ENCODE measurements around the gene NGFR. TPM values are rescaled to one million over a fixed set of nuclear protein-coding genes. Genes with fewer than 3 reads are reported as not detected.

The NGFR gene
- total and polyA plus RNA-seq, 3 experiments from 2014 or later: 0.07 to 0.37 (median 0.15) TPM

- Mint-ChIP-seq H3K36me3 (peaks cover 0 to 12% (median 3%) of the 10 kb centered on the region in 3 donors), H3K27me3 (peaks cover 68 to 77% of the 10 kb centered on the region in 2 donors), H3K27ac (no peak overlapping the region), H3K4me1 (peaks cover 3 to 12% (median 4%) of the 10 kb centered on the region in 3 donors), H3K4me3 (no peak overlapping the region), H3K9me3 (peaks cover 0 to 13% (median 6%) of the 10 kb centered on the region in 5 donors)
- no peak overlapping the region for H3K27ac ChIP-seq (ENCODE audit: low read depth, low read length)
- CTCF ChIA-PET: interaction anchor here (1.3 to 1.6 kb wide), 2 partner anchors 13 to 24 kb away, joined by 3 read pairs; no protein-coding TSS in a partner anchor
- H3K4me3 ChIP-seq (ENCODE audit: low read length): no peak overlapping the region
- H3K9me3 ChIP-seq (ENCODE audit: low read length): no peaks in the 10 kb centered on the region
- POLR2A ChIA-PET: no interaction called here
- no peaks in the 10 kb centered on the region for H3K4me1 ChIP-seq (ENCODE audit: insufficient read depth, low read length)
- H3K27me3 ChIP-seq (ENCODE audit: insufficient read depth, low read length, poor library complexity, severe bottlenecking): peaks cover 36% of the 10 kb centered on the region
- H3K36me3 ChIP-seq (ENCODE audit: insufficient read depth, low read length): no peaks in the 10 kb centered on the region
- no peak for DNase-seq
These were observed 22.6 kb upstream of the NGFR start for GRCh38 chr17:49472527-49472926.

DNA sequence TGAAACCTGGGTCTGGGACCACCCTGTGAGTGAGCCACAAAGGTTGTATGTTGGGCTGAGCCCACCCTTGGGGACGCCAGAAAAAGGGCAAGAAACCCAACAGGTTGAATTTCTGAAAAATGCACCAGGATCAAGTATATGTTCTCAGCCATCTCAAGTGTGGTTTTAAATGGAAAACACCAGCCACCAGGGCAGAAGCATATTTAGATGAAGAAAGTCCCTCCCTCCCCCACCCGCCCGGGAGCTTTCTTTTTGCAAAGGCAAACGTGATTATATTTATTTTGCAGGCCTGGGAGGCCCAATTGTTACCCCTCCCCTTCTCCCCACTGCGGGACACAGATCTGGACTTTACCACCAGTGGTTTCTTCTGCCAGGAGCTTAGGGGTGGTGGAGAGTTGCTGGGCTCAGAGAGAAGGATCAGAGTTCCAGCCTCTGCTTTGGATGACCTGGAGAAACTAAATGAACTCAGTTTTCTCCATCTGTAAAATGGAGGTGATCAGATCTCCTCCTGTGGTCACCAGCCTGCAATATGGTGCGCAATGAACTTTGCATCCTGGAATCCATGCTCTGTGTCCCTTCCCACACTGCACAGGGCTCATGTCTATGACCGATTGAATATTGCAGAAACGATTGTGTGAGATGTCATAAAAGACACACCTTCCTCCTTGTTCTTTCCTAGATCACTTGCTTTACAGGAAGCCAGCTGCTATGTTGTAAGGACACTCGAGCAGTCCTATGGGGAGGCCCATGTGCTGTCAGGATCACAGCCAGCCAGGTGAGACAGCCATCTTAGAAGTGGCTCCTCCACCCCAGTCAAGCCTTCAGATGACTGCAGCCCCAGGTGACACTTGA lies 21.0 kb upstream of the NGFR start:
- H3K27ac ChIP-seq (ENCODE audit: low read depth, low read length): no peak overlapping the region
- CTCF ChIA-PET: interaction anchor here (1.3 kb wide), 1 partner anchor 22 kb away, joined by 3 read pairs; no protein-coding TSS in a partner anchor
- POLR2A ChIA-PET: no interaction called here
- no peaks in the 10 kb centered on the region for H3K9me3 ChIP-seq (ENCODE audit: low read length)
- H3K27me3 ChIP-seq (ENCODE audit: insufficient read depth, low read length, poor library complexity, severe bottlenecking): peaks cover 31% of the 10 kb centered on the region
- H3K4me1 ChIP-seq (ENCODE audit: insufficient read depth, low read length): no peaks in the 10 kb centered on the region
- Mint-ChIP-seq H3K4me1 (peaks cover 3 to 12% (median 4%) of the 10 kb centered on the region in 3 donors), H3K4me3 (no peak overlapping the region), H3K9me3 (peaks cover 0 to 13% (median 6%) of the 10 kb centered on the region in 5 donors), H3K36me3 (peaks cover 0 to 12% (median 3%) of the 10 kb centered on the region in 3 donors), H3K27ac (no peak overlapping the region), H3K27me3 (peaks cover 65 to 78% of the 10 kb centered on the region in 2 donors)
- H3K4me3 ChIP-seq (ENCODE audit: low read length): no peak overlapping the region
- H3K36me3 ChIP-seq (ENCODE audit: insufficient read depth, low read length): no peaks in the 10 kb centered on the region
- no peak for DNase-seq

DNA sequence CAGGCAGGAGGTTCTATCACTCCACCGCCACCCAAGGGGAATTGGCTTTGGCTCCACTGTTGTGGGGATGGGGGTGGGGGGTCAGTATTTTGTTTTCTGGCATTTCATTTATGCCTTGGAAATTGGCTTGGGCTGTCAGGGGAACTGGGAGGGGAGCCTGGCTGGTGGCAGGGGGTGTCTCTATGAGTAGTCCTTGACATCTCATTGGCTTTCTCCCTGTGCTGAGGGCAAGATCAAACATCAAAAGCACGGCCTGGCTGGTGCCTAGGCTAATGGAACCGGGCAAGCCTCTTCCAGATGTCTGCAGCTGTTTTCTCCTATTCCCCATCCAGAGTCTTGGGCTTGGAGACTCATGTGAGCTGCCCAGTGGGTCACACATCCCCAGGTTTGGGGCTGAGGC lies 17.4 kb upstream of the NGFR start:
- POLR2A ChIA-PET: no interaction called here
- no peaks in the 10 kb centered on the region for H3K9me3 ChIP-seq (ENCODE audit: low read length)
- Mint-ChIP-seq H3K27me3 (peaks cover 43 to 64% of the 10 kb centered on the region in 2 donors), H3K27ac (no peak overlapping the region), H3K9me3 (peaks cover 0 to 13% (median 6%) of the 10 kb centered on the region in 5 donors), H3K36me3 (peaks cover 0 to 6% (median 3%) of the 10 kb centered on the region in 3 donors), H3K4me1 (no peaks in the 10 kb centered on the region), H3K4me3 (no peak overlapping the region)
- H3K4me1 ChIP-seq (ENCODE audit: insufficient read depth, low read length): no peaks in the 10 kb centered on the region
- H3K36me3 ChIP-seq (ENCODE audit: insufficient read depth, low read length): no peaks in the 10 kb centered on the region
- no peak overlapping the region for H3K4me3 ChIP-seq (ENCODE audit: low read length)
- no peak for DNase-seq
- H3K27ac ChIP-seq (ENCODE audit: low read depth, low read length): no peak overlapping the region
- H3K27me3 ChIP-seq (ENCODE audit: insufficient read depth, low read length, poor library complexity, severe bottlenecking): peaks cover 6% of the 10 kb centered on the region
- CTCF ChIA-PET: interaction anchor here (1.6 kb wide), 1 partner anchor 79 kb away, joined by 4 read pairs; no protein-coding TSS in a partner anchor

GRCh38 chr17:49480836-49481615 lies 14.1 kb upstream of the NGFR start:
- ChIA-PET POLR2A (no interaction called here), CTCF (interaction anchor here (2.1 kb wide), 1 partner anchor 16 kb away, joined by 7 read pairs; no protein-coding TSS in a partner anchor)
- Mint-ChIP-seq H3K9me3 (peaks cover 0 to 2% (median 0%) of the 10 kb centered on the region in 5 donors), H3K4me3 (no peak overlapping the region), H3K27me3 (peaks cover 27 to 61% of the 10 kb centered on the region in 2 donors), H3K4me1 (no peaks in the 10 kb centered on the region), H3K36me3 (no peaks in the 10 kb centered on the region), H3K27ac (peak overlapping the region in 1 of 8 donors; percentile 17)
- no peaks in the 10 kb centered on the region for H3K9me3 ChIP-seq (ENCODE audit: low read length)
- no peaks in the 10 kb centered on the region for H3K36me3 ChIP-seq (ENCODE audit: insufficient read depth, low read length)
- H3K4me1 ChIP-seq (ENCODE audit: insufficient read depth, low read length): no peaks in the 10 kb centered on the region
- H3K4me3 ChIP-seq (ENCODE audit: low read length): no peak overlapping the region
- no peak overlapping the region for H3K27ac ChIP-seq (ENCODE audit: low read depth, low read length)
- DNase-seq: no peak
- H3K27me3 ChIP-seq (ENCODE audit: insufficient read depth, low read length, poor library complexity, severe bottlenecking): no peaks in the 10 kb centered on the region

DNA sequence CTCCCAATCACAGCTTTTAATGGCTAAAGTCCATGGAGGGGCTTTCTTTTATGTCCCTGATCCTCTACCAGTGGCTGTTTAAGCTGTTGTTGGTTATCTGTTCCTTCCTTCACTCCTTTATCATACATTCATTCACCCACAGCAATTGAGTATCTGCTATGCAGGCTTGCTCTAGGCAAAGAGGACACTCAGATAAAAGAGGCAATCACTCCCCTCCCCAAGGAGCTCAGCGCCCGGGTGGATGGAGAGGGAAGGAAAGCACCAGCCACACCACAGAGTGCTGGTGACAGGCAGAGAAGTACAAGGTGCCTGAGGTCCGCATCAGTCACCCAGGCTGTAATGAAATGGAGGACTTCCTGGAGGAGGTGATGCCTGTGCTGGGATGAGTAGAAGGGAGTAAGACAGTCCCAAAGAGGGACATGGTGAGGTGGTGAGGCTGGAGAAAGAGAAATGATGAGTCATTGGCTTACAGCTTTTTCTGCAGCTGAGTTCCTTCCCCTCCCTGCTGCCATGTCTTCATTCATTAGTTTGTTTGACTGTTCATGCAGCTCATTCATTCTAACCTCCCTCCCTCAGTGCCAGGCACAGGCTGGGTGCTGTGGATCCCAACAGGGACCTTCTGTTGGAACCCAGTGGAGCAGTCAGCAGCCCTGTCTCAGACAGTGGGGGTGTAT lies 12.8 kb upstream of the NGFR start:
- no peak for DNase-seq
- ChIA-PET POLR2A (no interaction called here), CTCF (interaction anchor here (2.1 kb wide), 1 partner anchor 15 kb away, joined by 7 read pairs; no protein-coding TSS in a partner anchor)
- Histone ChIP-seq H3K27me3 (ENCODE audit: insufficient read depth, low read length, poor library complexity, severe bottlenecking) (peaks cover 8% of the 10 kb centered on the region), H3K9me3 (ENCODE audit: low read length) (no peaks in the 10 kb centered on the region), H3K4me3 (ENCODE audit: low read length) (no peak overlapping the region), H3K36me3 (ENCODE audit: insufficient read depth, low read length) (no peaks in the 10 kb centered on the region), H3K27ac (ENCODE audit: low read depth, low read length) (no peak overlapping the region), H3K4me1 (ENCODE audit: insufficient read depth, low read length) (no peaks in the 10 kb centered on the region)
- Mint-ChIP-seq H3K4me3 (no peak overlapping the region), H3K9me3 (no peaks in the 10 kb centered on the region), H3K36me3 (no peaks in the 10 kb centered on the region), H3K4me1 (peaks cover 0 to 3% (median 0%) of the 10 kb centered on the region in 3 donors), H3K27ac (peak overlapping the region in 1 of 8 donors; percentile 20), H3K27me3 (peaks cover 25 to 59% of the 10 kb centered on the region in 2 donors)

DNA sequence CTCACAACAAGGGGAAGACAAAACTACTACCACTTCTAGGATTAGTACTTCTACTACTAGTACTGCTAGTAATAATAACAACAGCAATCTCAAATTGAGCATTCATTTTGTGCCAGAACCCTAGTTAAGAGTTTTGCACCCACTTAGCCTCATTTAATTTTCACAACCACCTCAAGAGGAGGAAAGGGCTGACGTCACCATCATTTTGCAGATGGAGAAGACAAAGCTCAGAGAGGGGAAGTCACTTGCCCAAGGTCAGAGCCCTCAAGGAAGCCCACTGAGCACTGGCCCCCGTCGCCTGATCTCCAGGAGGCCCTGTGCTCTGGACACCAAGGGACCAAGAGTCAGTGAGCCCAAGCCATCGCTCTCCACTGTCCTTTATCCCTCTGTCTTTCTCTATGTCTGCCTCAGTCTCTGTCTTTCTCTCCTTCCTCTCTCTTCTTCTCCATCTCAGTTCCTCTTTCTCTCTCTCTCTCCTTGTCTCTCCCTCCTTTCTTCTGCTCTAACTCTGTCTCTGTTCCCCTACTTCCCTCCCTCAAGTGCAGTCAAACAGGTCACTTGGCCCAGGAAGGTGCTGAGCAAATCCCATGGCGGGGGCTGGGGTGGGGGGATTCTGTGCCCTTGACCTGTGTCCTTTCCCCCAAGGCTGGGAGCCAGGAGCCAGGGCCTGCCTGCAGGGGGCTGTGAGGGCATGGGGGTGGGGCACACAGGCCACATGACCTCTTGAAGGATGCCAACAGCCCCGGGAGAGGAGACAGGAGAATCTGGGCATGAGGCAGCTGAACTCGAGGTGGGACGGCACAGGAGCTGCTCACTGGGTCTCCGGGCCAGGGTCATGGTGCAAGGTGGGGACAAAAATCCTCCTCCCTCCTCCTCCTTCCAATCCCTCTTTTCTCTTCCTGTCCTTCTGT lies 11.2 kb upstream of the NGFR start:
- no peak overlapping the region for H3K4me3 Mint-ChIP-seq
- Histone ChIP-seq H3K4me1 (ENCODE audit: insufficient read depth, low read length) (no peaks in the 10 kb centered on the region), H3K4me3 (ENCODE audit: low read length) (no peak overlapping the region), H3K9me3 (ENCODE audit: low read length) (no peaks in the 10 kb centered on the region), H3K27ac (ENCODE audit: low read depth, low read length) (no peak overlapping the region), H3K27me3 (ENCODE audit: insufficient read depth, low read length, poor library complexity, severe bottlenecking) (peaks cover 12% of the 10 kb centered on the region), H3K36me3 (ENCODE audit: insufficient read depth, low read length) (no peaks in the 10 kb centered on the region)
- ChIA-PET POLR2A (no interaction called here), CTCF (interaction anchor here (2.1 kb wide), 1 partner anchor 13 kb away, joined by 7 read pairs; no protein-coding TSS in a partner anchor)
- no peaks in the 10 kb centered on the region for H3K9me3 Mint-ChIP-seq
- no peaks in the 10 kb centered on the region for H3K36me3 Mint-ChIP-seq
- H3K27me3 Mint-ChIP-seq: peaks cover 19 to 53% of the 10 kb centered on the region in 2 donors
- DNase-seq: no peak
- H3K27ac Mint-ChIP-seq: no peak overlapping the region
- peaks cover 0 to 3% (median 0%) of the 10 kb centered on the region in 3 donors for H3K4me1 Mint-ChIP-seq

GRCh38 chr17:49484588-49484987 lies 10.5 kb upstream of the NGFR start:
- POLR2A ChIA-PET: no interaction called here
- CTCF ChIA-PET: no interaction called here
- Histone ChIP-seq H3K9me3 (ENCODE audit: low read length) (no peaks in the 10 kb centered on the region), H3K27me3 (ENCODE audit: insufficient read depth, low read length, poor library complexity, severe bottlenecking) (peaks cover 12% of the 10 kb centered on the region), H3K27ac (ENCODE audit: low read depth, low read length) (no peak overlapping the region), H3K36me3 (ENCODE audit: insufficient read depth, low read length) (no peaks in the 10 kb centered on the region), H3K4me1 (ENCODE audit: insufficient read depth, low read length) (no peaks in the 10 kb centered on the region), H3K4me3 (ENCODE audit: low read length) (no peak overlapping the region)
- no peaks in the 10 kb centered on the region for H3K36me3 Mint-ChIP-seq
- H3K4me3 Mint-ChIP-seq: no peak overlapping the region
- H3K9me3 Mint-ChIP-seq: no peaks in the 10 kb centered on the region
- DNase-seq: no peak
- H3K27ac Mint-ChIP-seq: no peak overlapping the region
- H3K4me1 Mint-ChIP-seq: peaks cover 0 to 3% (median 0%) of the 10 kb centered on the region in 3 donors
- peaks cover 20 to 50% of the 10 kb centered on the region in 2 donors for H3K27me3 Mint-ChIP-seq

Measured in CD8-positive, alpha-beta memory T cell (primary cell).